ENCODE results near the gene SNAPC1. TPM values are rescaled to one million over a fixed set of nuclear protein-coding genes. Genes with fewer than 3 reads are reported as not detected.

Gene SNAPC1
- total RNA-seq, 1 donor from 2014 or later = 6.4 TPM

- no peak for DNase-seq (ENCODE audit: low spot score)
Measured at GRCh38 chr14:61811882-61812346, 49.7 kb downstream of the SNAPC1 start.

GRCh38 chr14:61812347-61813095, 50.3 kb downstream of the SNAPC1 start, which contains the start of gene SYT16:
SYT16 (plus strand) TSS chr14:61812703.
- no peak for DNase-seq (ENCODE audit: low spot score)

- no peak for DNase-seq (ENCODE audit: low spot score)
Measured at GRCh38 chr14:61813096-61813606, 50.9 kb downstream of the SNAPC1 start.

GRCh38 chr14:61822458-61822857, 60.2 kb downstream of the SNAPC1 start:
- no peak for DNase-seq (ENCODE audit: low spot score)

- no peak for DNase-seq (ENCODE audit: low spot score)
Measured at GRCh38 chr14:61832783-61833182, 70.6 kb downstream of the SNAPC1 start.

- DNase-seq (ENCODE audit: low spot score) = no peak
Measured at GRCh38 chr14:61836184-61836583, 74.0 kb downstream of the SNAPC1 start.

GRCh38 chr14:61836807-61837206, 74.6 kb downstream of the SNAPC1 start:
- no peak for DNase-seq (ENCODE audit: low spot score)

- no peak for DNase-seq (ENCODE audit: low spot score)
Measured at GRCh38 chr14:61837336-61838229, 75.4 kb downstream of the SNAPC1 start.

- no peak for DNase-seq (ENCODE audit: low spot score)
Measured at GRCh38 chr14:61838661-61839245, 76.5 kb downstream of the SNAPC1 start.

- DNase-seq (ENCODE audit: low spot score) = no peak
Measured at GRCh38 chr14:61839507-61839906, 77.3 kb downstream of the SNAPC1 start.

GRCh38 chr14:61841145-61841544, 78.9 kb downstream of the SNAPC1 start:
- DNase-seq (ENCODE audit: low spot score) = no peak

Other genes with a start within 250 kb of the SNAPC1 start
- 207 TPM for gene HIF1A, start 66.9 kb upstream of the SNAPC1 start, total RNA-seq
- gene SYT16, start 50.3 kb downstream of the SNAPC1 start, total RNA-seq = not detected

Data from mesenteric fat pad (tissue), 1 donor.